ENCODE measurements around the gene EIF4G1.
"Not testable (repeated sequence)": the region's sequence is repeated elsewhere in the genome, so short reads cannot be mapped to it uniquely, and the experiment has no call there.

The EIF4G1 gene

GRCh38 chr3:184314363-184314699 lies at the start of gene EIF4G1:
TSS of gene EIF4G1 (plus strand) at chr3:184314606. CDS start at chr3:184315797, 1,191 bp downstream.
- peak; percentile 95 for DNase-seq

GRCh38 chr3:184267249-184267648 lies 47.2 kb upstream of the EIF4G1 start:
- not testable (repeated sequence) for DNase-seq

GRCh38 chr3:184272269-184272668 lies 42.1 kb upstream of the EIF4G1 start:
- no peak for DNase-seq

- DNase-seq: no peak
Measured at GRCh38 chr3:184275381-184275701, 39.1 kb upstream of the EIF4G1 start.

- no peak for DNase-seq
Measured at GRCh38 chr3:184275961-184276910, 38.2 kb upstream of the EIF4G1 start, which contains the start of gene ECE2. TSS of gene ECE2 (plus strand) at chr3:184276022. CDS start at chr3:184276154, 132 bp downstream.

GRCh38 chr3:184277366-184277765 lies 37.0 kb upstream of the EIF4G1 start:
- DNase-seq: no peak

GRCh38 chr3:184282941-184283340 lies 31.5 kb upstream of the EIF4G1 start:
- DNase-seq: no peak

GRCh38 chr3:184283681-184284080 lies 30.7 kb upstream of the EIF4G1 start:
- DNase-seq: no peak

- DNase-seq: no peak
Measured at GRCh38 chr3:184284696-184285095, 29.7 kb upstream of the EIF4G1 start.

- DNase-seq: peak; percentile 83
Measured at GRCh38 chr3:184289426-184289938, 24.9 kb upstream of the EIF4G1 start.

- DNase-seq: no peak
Measured at GRCh38 chr3:184290331-184290730, 24.1 kb upstream of the EIF4G1 start.

- DNase-seq: no peak
Measured at GRCh38 chr3:184291044-184291737, 23.2 kb upstream of the EIF4G1 start.

GRCh38 chr3:184291738-184292445 lies 22.5 kb upstream of the EIF4G1 start:
- DNase-seq: no peak

GRCh38 chr3:184295771-184296170 lies 18.6 kb upstream of the EIF4G1 start:
- DNase-seq: no peak

GRCh38 chr3:184296616-184297015 lies 17.8 kb upstream of the EIF4G1 start:
- no peak for DNase-seq

- peak; percentile 98 for DNase-seq
Measured at GRCh38 chr3:184298759-184299487, 15.5 kb upstream of the EIF4G1 start, which contains the start of gene PSMD2. TSS of gene PSMD2 (plus strand) at chr3:184299241. CDS start at chr3:184299267, 26 bp downstream.

- no peak for DNase-seq
Measured at GRCh38 chr3:184299488-184300377, 14.7 kb upstream of the EIF4G1 start.

GRCh38 chr3:184300378-184300720 lies 14.1 kb upstream of the EIF4G1 start:
- no peak for DNase-seq

GRCh38 chr3:184305577-184305976 lies 8.8 kb upstream of the EIF4G1 start:
- DNase-seq: no peak

GRCh38 chr3:184306341-184306972 lies 7.9 kb upstream of the EIF4G1 start:
- no peak for DNase-seq

- no peak for DNase-seq
Measured at GRCh38 chr3:184307915-184308314, 6.5 kb upstream of the EIF4G1 start.
